Retinal pigment epithelial cell (primary cell): Measurements from ENCODE around the gene BRCC3.

Experiments
- DNase-seq: peaks from one replicate; pipeline ENCODE4 v3.0.0-alpha.2; 2010; ENCODE audit warnings: low read depth
- H3K4me3 ChIP-seq: 2 replicates; pipeline ENCODE4 v1.5.1; 2011; ENCODE audit warnings: mild to moderate bottlenecking, low read length, control low read depth, moderate library complexity
- TF ChIP-seq, protein P1 (sequence below): conservative IDR thresholded peaks from 2 replicates; pipeline ENCODE4 v1.5.1; 2011; ENCODE audit warnings: low read depth, low read length, control low read depth, inconsistent platforms

Gene BRCC3

GRCh38 chrX:155071694-155072280 is 479 bp downstream of the BRCC3 start:
- TF ChIP-seq, protein P1, sequence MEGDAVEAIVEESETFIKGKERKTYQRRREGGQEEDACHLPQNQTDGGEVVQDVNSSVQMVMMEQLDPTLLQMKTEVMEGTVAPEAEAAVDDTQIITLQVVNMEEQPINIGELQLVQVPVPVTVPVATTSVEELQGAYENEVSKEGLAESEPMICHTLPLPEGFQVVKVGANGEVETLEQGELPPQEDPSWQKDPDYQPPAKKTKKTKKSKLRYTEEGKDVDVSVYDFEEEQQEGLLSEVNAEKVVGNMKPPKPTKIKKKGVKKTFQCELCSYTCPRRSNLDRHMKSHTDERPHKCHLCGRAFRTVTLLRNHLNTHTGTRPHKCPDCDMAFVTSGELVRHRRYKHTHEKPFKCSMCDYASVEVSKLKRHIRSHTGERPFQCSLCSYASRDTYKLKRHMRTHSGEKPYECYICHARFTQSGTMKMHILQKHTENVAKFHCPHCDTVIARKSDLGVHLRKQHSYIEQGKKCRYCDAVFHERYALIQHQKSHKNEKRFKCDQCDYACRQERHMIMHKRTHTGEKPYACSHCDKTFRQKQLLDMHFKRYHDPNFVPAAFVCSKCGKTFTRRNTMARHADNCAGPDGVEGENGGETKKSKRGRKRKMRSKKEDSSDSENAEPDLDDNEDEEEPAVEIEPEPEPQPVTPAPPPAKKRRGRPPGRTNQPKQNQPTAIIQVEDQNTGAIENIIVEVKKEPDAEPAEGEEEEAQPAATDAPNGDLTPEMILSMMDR, result no peak
- DNase-seq, result no peak
- peak overlapping the region; percentile 71 for H3K4me3 ChIP-seq

DNA sequence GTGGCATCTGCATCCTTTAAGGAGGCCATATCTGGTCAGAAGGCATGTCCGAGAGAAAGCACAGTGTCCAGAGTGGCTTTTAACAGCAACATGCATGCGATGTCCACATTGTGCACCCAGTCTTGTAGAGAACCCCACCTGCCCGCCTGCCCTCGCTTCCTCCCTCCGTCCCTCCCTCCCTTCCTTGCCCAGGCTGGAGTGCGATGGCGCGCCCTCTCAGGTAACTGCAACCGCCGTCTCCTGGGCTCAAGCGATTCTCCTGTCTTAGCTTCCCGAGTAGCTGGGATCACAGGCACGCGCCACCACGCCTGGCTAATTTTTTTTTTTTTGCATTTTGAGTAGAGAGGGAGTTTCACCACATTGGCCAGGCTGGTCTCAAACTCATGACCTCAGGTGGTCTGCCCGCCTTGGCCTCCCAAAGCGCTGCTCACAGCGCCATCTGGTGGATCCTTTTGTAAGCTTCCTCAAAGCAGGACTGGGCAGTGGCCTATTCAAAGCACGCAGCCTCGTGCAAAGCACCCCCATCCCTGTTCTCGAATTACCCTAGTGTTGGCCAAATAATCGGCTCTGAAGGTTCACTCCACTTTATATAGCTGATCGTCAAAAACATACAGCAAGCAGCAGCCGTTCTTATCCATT is 15.0 kb downstream of the BRCC3 start:
- H3K4me3 ChIP-seq, result no peak overlapping the region
- TF ChIP-seq, protein P1, result peak; percentile 45
- DNase-seq, result no peak

DNA sequence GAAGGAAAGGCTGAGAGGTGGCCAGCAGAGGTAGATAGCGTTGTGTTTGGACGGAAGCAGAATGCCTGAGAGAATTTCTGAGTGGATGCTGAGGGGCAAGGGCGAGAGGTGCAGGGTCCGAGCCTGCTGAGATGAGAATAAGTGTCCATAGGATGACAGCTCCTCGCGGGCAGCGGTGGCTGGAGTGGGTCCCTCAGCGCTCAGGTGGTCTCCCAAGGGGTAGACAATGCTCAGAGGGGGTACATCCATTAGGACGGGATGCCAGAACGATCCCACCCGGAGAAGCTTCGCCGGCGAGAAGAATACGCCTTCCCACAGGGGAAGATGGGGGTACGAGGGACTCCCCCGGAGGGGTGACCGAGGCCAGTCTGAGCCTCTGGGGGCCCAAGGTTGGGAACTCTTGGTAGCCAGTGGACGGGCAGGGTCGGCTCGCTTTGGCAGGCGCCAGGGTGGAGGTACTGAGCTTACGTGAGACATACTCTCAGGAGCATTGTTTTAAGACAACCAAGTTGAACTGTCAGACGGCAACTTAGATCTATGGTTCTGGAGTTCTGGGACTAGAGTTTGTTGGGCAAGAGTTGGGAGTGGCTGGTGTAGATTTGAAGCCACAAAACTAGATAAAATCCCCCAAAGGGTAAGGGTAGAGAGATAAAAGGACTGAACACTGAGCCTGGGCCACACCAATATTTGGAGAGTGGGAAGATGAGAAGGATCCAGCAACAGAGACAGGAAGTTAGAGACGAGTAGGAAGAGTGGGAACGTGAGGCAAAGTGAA is 15.8 kb downstream of the BRCC3 start:
- TF ChIP-seq, protein P1, result no peak

DNA sequence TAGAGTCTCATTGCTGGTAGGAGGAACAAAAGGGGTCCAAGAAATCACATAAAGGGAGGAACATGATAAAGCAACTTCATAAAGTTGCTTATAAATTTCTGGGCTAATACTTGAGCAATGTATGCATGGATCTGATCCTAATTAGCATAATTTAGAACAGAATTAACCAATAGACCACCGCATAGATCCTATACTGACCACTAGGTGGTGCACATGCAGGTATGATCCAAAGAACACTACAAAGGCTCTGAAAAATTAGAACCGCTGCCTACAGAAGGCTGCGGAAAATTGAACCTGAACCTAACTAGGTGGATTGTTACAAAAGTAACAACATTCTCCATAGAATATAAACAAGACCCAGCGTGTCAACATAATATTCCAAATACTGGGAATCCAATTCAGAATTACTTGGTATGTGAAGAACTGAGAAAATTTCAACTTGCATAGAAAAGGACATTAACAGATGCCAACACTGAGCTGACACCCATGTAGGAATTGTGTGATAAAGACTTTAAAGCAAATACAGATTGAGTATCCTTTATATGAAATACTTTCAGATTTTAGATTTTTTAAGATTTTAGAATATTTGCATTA is 23.3 kb downstream of the BRCC3 start:
- no peak overlapping the region for H3K4me3 ChIP-seq
- TF ChIP-seq, protein P1, result peak; percentile 62
- no peak for DNase-seq

More for the DNA sequence above, 15.8 kb downstream of the BRCC3 start:
- H3K4me3 ChIP-seq, result no peak overlapping the region
- DNase-seq, result no peak

GRCh38 chrX:155105919-155106318 is 34.6 kb downstream of the BRCC3 start:
- TF ChIP-seq, protein P1, result no peak
- no peak for DNase-seq
- H3K4me3 ChIP-seq, result no peak overlapping the region

- no peak overlapping the region for H3K4me3 ChIP-seq
- DNase-seq, result no peak
- TF ChIP-seq, protein P1, result no peak
Observed at GRCh38 chrX:155108427-155108826, 37.1 kb downstream of the BRCC3 start.
